Kidney epithelial cell (primary cell): Measurements from ENCODE around the gene DNAJC18. TPM values are rescaled to one million over a fixed set of nuclear protein-coding genes. Genes with fewer than 3 reads are reported as not detected.
"Not testable (repeated sequence)": the region's sequence is repeated elsewhere in the genome, so short reads cannot be mapped to it uniquely, and the experiment has no call there.

ENCODE experiments used
- DNase-seq: peaks from one replicate; pipeline ENCODE4 v3.0.0-alpha.2; 2010; ENCODE audit warnings: low read depth
- H3K27me3 ChIP-seq: 2 replicates; pipeline ENCODE4 v1.6.0; 2011; ENCODE audit warnings: low read length; ENCODE audit not compliant: control insufficient read depth, insufficient read depth
- H3K36me3 ChIP-seq: 2 replicates; pipeline ENCODE4 v1.5.1; 2011; ENCODE audit warnings: low read length; ENCODE audit not compliant: control insufficient read depth, insufficient read depth
- H3K4me3 ChIP-seq: 2 replicates; pipeline ENCODE4 v1.5.1; 2011; ENCODE audit warnings: low read depth, mild to moderate bottlenecking, control low read depth, low read length
- CTCF ChIP-seq: IDR thresholded peaks from 2 replicates; pipeline ENCODE4 v1.5.1; 2011; ENCODE audit warnings: mild to moderate bottlenecking, moderate library complexity, low read length, control low read depth, inconsistent platforms; ENCODE audit not compliant: insufficient read depth, poor library complexity, severe bottlenecking
- total RNA-seq: library from RNA; depleted of rRNA; stranded (reverse); fragments of >200 nt; gene quantifications from 2 replicates; pipeline ENCODE4 v1.2.3, GENCODE V29; 2015

DNAJC18 gene
- total RNA-seq, 1 donor from 2014 or later = 14.2 TPM

DNA sequence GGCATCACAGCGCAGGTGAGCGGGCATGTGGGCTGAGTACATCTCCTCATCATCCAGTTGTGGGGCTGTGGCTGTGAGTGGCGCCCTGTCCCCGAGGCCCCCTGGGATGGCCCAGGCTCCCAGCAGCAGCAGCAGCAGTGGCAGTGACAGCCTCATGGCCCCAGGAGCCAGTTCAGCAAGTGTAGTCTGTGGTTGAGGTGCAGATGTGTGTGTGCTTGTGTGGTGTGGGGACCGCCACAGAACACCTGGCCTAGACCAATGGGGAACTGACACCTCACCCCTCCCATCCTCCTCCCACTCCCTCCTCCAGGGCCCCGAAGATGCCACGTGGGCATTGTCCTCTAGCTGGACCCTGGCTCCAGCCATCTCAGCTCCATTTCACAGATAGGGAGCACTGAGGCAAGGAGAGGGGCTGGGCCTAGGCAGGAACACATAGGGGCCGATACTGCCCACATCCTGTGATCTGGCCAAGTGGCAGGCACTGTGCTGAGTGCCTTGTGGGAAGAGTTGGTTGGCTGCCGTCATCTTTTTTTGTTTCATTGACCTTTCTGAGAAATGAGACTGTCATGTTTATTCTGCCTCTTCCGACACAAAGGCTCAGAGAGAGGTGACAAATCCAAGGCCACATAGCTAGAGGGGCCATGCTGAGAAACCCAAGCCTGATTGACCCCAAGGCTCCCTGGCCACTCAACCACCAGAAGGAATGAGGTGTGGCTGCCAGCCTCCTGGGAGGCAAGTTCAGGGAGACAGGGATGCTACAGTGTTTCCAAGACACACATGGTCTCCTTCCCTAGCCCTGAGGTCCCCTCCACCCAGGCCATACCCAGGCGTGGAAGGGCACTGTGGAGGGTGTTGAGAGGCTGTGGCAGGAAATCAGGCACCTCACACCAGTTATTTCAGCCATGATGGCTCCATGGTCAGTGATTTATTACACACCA lies 49.4 kb downstream of the DNAJC18 start, which contains the start of gene MZB1:
Gene MZB1, minus strand, starts transcription at position 213 of the 938 bp plus-strand sequence. Its CDS starts 57 bp downstream, at position 156.
- DNase-seq = no peak
- Histone ChIP-seq H3K36me3 (no peaks in the 10 kb centered on the region), H3K27me3 (peaks cover 20% of the 10 kb centered on the region), H3K4me3 (no peak within 1 kb of the TSS)
- TF ChIP-seq CTCF = no peak

DNA sequence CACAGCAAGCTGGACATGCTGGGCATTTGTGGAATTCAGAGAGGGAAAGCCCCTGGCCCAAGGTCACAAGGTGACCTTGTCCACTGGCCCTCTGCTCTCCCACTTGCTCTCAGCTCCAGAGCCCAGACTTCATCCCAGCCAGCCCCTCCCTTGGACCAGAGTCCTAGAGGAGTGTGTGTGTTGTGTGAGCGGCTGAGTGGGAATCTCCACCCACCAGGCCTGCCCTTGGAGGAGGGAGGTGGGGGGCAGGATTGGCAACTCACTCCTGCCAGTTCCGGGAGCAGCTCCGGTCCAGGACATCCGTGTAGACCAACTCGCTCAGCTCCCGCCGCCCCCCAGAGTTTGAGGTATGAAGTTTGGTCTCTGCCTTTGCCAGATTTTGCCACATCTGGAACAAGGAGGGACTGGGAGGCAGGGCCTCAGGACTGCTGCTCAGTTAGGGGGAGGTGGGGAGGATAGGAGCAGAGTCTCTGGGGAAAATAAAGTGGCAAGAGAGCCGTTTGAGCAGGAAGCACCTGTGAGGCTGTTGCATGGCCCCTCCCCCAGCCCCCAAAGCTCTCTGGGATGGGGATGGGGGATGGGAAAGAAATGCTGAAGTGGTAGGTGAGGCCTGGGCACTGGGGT lies 51.0 kb downstream of the DNAJC18 start:
- DNase-seq = no peak
- Histone ChIP-seq H3K4me3 (peak overlapping the region; percentile 13), H3K36me3 (no peaks in the 10 kb centered on the region), H3K27me3 (peaks cover 7% of the 10 kb centered on the region)
- TF ChIP-seq CTCF = no peak

GRCh38 chr5:139387611-139388197 lies 51.6 kb downstream of the DNAJC18 start:
- no peak for DNase-seq
- peaks cover under 1% of the 10 kb centered on the region for H3K27me3 ChIP-seq
- H3K4me3 ChIP-seq = no peak overlapping the region
- no peak for TF ChIP-seq CTCF
- no peaks in the 10 kb centered on the region for H3K36me3 ChIP-seq

GRCh38 chr5:139386956-139387355 lies 52.4 kb downstream of the DNAJC18 start:
- not testable (repeated sequence) for DNase-seq, H3K36me3 ChIP-seq, H3K4me3 ChIP-seq, H3K27me3 ChIP-seq

- H3K4me3 ChIP-seq = no peak overlapping the region
- no peaks in the 10 kb centered on the region for H3K27me3 ChIP-seq
- no peak for TF ChIP-seq CTCF
- H3K36me3 ChIP-seq = no peaks in the 10 kb centered on the region
- DNase-seq = no peak
Measured at GRCh38 chr5:139386050-139386438, 53.3 kb downstream of the DNAJC18 start.
